Muscle layer of duodenum (tissue), 2 donors: ENCODE data around the gene AKIRIN1.
"Not testable (repeated sequence)": the region's sequence is repeated elsewhere in the genome, so short reads cannot be mapped to it uniquely, and the experiment has no call there.

Source experiments
- H3K27ac ChIP-seq: one replicate; pipeline ENCODE4 v1.7.0; 2013; ENCODE audit warnings: mild to moderate bottlenecking, low read length
- H3K27me3 ChIP-seq: one replicate; pipeline ENCODE4 v1.7.0; 2013; ENCODE audit warnings: low read depth, mild to moderate bottlenecking, control low read depth, low read length
- H3K36me3 ChIP-seq, 2 donors: one replicate each; pipeline ENCODE4 v1.7.0; 2013; ENCODE audit warnings: low read length in 2 of 2, control low read depth in 1 of 2, mild to moderate bottlenecking in 1 of 2; ENCODE audit not compliant: insufficient read depth in 2 of 2, control insufficient read depth in 1 of 2
- H3K4me1 ChIP-seq, 2 donors: one replicate each; pipeline ENCODE4 v1.7.0; 2013; ENCODE audit warnings: low read length in 2 of 2, mild to moderate bottlenecking in 2 of 2, control low read depth in 1 of 2, moderate library complexity in 1 of 2; ENCODE audit not compliant: insufficient read depth in 2 of 2, control insufficient read depth in 1 of 2
- H3K4me3 ChIP-seq, 2 donors: one replicate each; pipeline ENCODE4 v1.7.0; 2013; ENCODE audit warnings: low read length in 2 of 2, low read depth in 1 of 2, mild to moderate bottlenecking in 1 of 2
- H3K9me3 ChIP-seq, 2 donors: one replicate each; pipeline ENCODE4 v1.7.0; 2013; ENCODE audit warnings: low read length in 2 of 2, control low read depth in 1 of 2, mild to moderate bottlenecking in 1 of 2; ENCODE audit not compliant: control insufficient read depth in 1 of 2
- donor health status: healthy.

The AKIRIN1 gene, protein sequence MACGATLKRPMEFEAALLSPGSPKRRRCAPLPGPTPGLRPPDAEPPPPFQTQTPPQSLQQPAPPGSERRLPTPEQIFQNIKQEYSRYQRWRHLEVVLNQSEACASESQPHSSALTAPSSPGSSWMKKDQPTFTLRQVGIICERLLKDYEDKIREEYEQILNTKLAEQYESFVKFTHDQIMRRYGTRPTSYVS

DNA sequence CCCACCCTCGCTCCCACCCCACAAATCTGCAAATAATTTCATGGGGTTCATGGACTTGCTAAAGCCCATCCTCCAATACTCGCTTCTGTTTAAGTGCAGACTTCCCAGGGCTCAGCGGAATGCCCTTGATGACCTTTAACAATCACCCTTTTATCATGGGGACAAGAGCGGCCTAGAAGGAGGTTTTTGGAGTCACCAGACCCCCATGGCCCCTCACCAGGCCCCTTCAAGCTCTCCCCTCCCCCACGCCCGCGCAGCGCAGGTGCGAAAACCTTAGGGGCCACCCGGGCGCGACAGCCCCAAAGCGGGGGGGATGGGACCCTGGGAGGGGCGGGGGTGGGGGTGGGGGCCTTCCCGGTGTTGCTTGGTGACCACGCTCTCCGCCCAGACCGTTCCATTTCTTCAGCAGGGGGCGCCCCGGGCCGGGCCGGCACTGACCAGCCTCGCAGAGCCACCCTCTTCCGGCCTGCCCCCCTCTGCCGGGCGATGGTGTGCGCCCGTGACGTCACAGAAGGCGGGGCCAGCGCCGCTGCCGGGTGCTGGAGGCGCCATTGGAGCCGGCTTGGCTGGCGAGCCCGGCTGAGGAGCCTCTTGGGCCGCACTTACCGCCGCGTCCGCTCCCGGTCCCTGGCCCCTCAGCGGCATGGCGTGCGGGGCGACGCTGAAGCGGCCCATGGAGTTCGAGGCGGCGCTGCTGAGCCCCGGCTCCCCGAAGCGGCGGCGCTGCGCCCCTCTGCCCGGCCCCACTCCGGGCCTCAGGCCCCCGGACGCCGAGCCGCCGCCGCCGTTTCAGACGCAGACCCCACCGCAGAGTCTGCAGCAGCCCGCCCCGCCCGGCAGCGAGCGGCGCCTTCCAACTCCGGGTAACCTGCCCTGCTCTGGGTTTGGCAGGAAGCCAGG, at the start of gene AKIRIN1:
Gene AKIRIN1 (plus strand): TSS at position 539 of the 900 bp plus-strand sequence. CDS start 105 bp downstream, at position 644.
- H3K4me1 ChIP-seq, result peaks cover 10 to 18% of the 10 kb centered on the region in 2 donors
- peak within 1 kb of the TSS; percentile 87 for H3K4me3 ChIP-seq
- H3K9me3 ChIP-seq, result no peaks in the 10 kb centered on the region
- H3K27me3 ChIP-seq, result no peaks in the 10 kb centered on the region
- H3K27ac ChIP-seq, result peak within 1 kb of the TSS; percentile 86
- peaks cover 3 to 4% of the 10 kb centered on the region in 2 donors for H3K36me3 ChIP-seq

DNA sequence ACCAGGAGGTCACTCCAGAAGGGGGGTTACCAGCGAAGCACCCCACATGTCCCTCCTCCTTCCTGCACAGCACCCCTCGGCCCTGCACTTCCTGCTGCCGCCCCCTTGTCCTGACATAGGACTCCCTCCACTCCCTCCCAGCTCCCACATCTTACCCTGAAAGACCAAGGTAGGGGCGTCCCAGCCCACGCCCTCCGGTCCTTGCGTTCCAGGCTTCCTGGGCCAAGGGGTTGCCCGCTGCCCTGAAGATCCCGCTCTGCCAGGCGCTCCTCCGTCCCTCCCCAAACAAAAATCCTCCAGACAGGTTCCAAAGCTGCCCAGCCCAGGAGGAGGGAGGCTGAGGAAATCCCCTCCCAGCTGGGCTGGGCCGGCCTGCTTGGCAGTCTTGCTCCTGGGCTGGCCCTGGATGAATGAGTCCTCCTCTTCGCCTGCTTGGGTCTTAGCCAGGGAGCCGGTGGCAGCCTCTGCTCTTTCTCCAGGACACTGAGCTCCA, 49.5 kb upstream of the AKIRIN1 start, which contains the start of gene RHBDL2:
Gene RHBDL2 (minus strand): TSS at position 304 of the 493 bp plus-strand sequence. CDS start 22,618 bp downstream, outside the sequence.
- H3K4me3 ChIP-seq, result peak within 1 kb of the TSS; percentile 52 to 66
- no peak within 1 kb of the TSS for H3K27ac ChIP-seq
- H3K4me1 ChIP-seq, result peaks cover 3 to 4% of the 10 kb centered on the region in 2 donors
- H3K36me3 ChIP-seq, result no peaks in the 10 kb centered on the region
- no peaks in the 10 kb centered on the region for H3K27me3 ChIP-seq
- no peaks in the 10 kb centered on the region for H3K9me3 ChIP-seq

DNA sequence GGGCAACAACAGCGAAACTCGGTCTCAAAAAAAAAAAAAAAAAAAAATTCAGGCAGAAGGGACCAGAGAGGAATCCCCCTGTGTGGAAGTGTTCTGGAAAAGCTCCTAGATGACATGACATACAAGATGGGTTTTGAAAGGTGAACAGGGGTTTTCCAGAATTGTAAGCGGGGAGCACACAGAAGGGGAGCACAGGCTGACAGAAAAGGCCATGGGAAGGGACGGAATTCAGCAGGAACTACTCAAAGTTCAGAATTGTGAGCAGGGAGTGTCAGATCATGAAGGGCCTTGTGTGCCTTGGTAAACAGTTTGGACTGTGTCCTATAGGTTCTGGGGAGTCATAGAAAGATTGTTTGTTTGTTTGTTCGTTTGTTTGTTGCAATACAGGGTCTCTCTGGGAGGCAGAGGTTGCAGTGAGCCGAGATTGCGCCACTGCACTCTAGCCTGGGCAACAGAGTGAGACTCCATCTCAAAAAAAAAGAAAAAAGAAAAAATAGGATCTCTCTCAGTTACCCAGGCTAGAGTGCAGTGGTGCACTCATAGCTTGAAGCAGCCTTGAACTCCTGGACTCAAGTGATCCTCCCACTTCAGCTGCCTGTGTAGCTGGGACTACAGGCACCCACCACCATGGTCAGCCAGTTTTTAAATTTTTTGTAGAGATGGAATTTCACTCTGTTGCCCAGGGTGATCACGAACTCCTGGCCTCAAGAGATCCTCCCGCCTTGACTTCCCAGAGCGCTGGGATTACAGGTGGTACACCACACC, 48.2 kb upstream of the AKIRIN1 start:
- Histone ChIP-seq H3K36me3 (no peaks in the 10 kb centered on the region), H3K27ac (no peak overlapping the region), H3K27me3 (no peaks in the 10 kb centered on the region), H3K4me1 (peaks cover 3 to 4% of the 10 kb centered on the region in 2 donors), H3K4me3 (no peak overlapping the region), H3K9me3 (no peaks in the 10 kb centered on the region)

DNA sequence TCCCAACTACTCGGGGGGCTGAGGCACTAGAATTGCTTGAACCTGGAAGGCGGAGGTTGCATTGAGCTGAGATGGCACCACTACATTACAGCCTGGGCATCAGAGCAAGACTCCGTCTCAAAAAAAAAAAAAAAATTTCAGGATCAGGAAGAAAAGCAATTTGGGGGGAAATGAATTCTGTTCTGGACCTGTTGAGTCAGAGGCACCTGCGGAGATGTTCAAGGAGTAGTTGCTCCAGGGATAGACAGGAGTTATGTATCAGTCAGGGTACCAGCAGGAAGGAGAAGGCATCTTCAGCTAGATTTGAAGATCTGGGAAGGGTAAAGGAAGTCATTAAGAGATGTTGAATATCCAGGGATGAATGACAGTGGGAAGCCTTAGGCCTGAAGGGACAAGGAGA, 46.5 kb upstream of the AKIRIN1 start:
- Histone ChIP-seq H3K9me3 (no peaks in the 10 kb centered on the region), H3K27ac (no peak overlapping the region), H3K36me3 (no peaks in the 10 kb centered on the region), H3K27me3 (no peaks in the 10 kb centered on the region), H3K4me1 (peaks cover 3 to 4% of the 10 kb centered on the region in 2 donors), H3K4me3 (no peak overlapping the region)

DNA sequence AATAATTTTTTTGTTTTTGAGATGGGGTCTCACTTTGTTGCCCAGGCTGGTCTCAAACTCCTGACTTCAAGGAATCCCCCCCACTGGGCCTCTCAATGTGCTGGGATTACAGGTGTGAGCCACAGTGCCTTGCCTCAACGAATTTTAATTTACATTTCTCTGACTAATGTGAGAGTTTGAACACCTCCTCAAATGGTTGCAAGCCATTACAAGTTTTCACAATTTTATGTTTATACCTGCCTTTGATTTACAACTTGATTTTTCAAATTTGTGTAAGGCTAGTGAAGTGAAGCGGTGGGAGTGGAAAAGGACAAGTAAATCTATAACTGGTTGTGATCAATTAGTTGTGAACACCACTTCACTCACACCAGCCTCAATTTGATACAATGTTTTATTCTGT, 40.5 kb upstream of the AKIRIN1 start:
- no peaks in the 10 kb centered on the region for H3K9me3 ChIP-seq
- H3K4me1 ChIP-seq, result no peaks in the 10 kb centered on the region
- H3K27ac ChIP-seq, result no peak overlapping the region
- no peak overlapping the region for H3K4me3 ChIP-seq
- H3K27me3 ChIP-seq, result no peaks in the 10 kb centered on the region
- H3K36me3 ChIP-seq, result no peaks in the 10 kb centered on the region

DNA sequence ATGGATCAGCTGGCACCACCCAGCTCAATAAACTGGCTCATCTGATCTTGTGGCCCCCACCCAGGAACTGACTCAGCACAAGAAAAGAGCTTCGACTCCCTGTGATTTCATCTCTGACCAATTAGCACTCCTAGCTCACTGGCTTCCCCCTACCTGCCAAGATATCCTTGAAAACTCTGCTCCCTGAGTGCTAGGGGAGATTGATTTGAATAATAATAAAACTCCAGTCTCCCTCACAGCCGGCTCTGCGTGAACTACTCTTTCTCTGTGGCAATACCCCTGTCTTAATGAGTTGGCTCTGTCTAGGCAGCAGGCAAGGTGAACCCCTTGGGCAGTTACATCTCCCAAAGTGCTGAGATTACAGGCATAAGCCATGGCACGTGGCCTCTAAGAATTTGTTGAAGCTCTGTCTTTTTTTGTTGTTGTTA, 37.6 kb upstream of the AKIRIN1 start:
- no peaks in the 10 kb centered on the region for H3K9me3 ChIP-seq
- H3K4me1 ChIP-seq, result no peaks in the 10 kb centered on the region
- H3K4me3 ChIP-seq, result no peak overlapping the region
- no peaks in the 10 kb centered on the region for H3K36me3 ChIP-seq
- no peak overlapping the region for H3K27ac ChIP-seq
- no peaks in the 10 kb centered on the region for H3K27me3 ChIP-seq

DNA sequence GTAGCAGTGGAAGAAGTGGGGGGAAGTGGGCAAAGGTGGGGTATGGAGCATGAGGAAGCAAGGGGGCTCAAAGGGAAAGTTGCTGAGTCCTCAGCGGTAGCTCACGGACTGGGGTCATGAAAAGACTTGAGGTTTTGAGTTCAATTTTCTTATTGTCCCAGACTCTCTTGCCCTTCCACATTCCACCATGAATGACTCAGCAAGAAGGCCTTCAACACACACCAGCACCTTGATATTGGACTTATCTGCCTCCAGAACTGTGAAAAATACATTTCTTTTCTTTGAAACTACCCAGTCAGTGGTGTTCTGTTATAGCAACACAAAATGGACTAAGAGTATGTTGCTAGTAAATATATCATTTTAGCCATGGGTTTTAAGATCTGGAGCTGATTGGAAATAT, 32.1 kb upstream of the AKIRIN1 start:
- Histone ChIP-seq H3K4me3 (no peak overlapping the region), H3K4me1 (no peaks in the 10 kb centered on the region), H3K9me3 (no peaks in the 10 kb centered on the region), H3K27me3 (no peaks in the 10 kb centered on the region), H3K27ac (no peak overlapping the region), H3K36me3 (no peaks in the 10 kb centered on the region)

DNA sequence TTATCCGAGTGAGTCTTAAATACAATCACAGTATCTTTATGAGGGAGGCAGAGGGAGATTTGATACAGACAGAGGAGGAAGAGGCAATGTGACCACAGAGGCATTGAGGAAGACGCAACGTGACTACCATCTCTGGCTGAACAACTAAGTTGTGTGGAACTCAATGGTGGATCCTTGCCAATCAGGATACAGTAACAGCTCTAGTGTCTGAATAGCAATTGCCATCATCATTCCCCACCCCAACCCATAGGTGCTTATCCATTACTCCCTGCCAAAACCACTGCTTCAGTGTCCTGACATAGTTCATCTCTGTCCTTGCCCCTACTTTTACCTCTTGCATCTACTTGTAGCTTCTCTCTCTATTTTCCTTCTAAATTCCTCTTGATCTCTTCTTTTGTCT, 29.0 kb upstream of the AKIRIN1 start:
- Histone ChIP-seq H3K27ac (no peak overlapping the region), H3K9me3 (no peaks in the 10 kb centered on the region), H3K27me3 (no peaks in the 10 kb centered on the region), H3K36me3 (no peaks in the 10 kb centered on the region), H3K4me3 (no peak overlapping the region), H3K4me1 (no peaks in the 10 kb centered on the region)

DNA sequence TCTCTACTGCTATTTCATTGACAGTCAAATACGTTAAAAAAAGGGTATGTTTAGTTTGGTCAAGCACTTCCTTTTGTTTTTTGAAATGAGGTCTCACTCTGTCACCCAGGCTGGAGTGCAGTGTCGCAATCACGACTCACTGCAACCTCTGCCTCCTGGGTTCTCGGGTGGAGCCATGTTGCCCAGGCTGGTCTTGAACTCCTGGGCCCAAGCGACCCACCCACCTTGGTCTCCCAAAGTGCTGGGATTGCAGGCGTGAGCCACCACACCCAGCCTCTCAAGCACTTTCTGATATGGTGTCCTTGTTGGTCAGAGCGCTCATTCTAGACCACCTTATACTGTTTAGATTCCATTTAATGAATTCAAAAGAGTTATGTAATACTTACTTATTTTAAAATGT, 28.5 kb upstream of the AKIRIN1 start:
- Histone ChIP-seq H3K4me3 (no peak overlapping the region), H3K36me3 (no peaks in the 10 kb centered on the region), H3K4me1 (no peaks in the 10 kb centered on the region), H3K27me3 (no peaks in the 10 kb centered on the region), H3K27ac (no peak overlapping the region), H3K9me3 (no peaks in the 10 kb centered on the region)

DNA sequence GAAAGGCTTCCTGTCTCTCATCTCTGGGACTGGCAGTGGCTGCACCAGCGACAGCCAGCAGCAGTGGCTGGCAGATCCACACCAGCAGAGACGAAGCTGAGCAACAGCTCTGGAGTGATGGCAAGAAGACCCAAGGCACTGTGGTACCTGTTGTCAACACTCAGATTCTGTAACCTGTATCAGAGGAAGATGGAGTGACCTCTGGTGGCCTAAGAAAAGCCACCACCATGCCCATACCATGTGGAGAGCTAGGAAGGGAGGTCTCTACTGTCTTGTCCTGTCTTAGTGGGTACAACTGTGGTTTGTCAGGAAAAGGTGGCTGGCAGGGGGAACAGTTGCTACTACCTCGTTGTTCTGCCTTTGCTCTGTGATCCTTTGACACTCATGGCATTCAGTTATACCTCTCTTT, 26.9 kb upstream of the AKIRIN1 start:
- H3K27me3 ChIP-seq, result no peaks in the 10 kb centered on the region
- no peaks in the 10 kb centered on the region for H3K9me3 ChIP-seq
- no peak overlapping the region for H3K4me3 ChIP-seq
- no peaks in the 10 kb centered on the region for H3K4me1 ChIP-seq
- no peak overlapping the region for H3K27ac ChIP-seq
- H3K36me3 ChIP-seq, result no peaks in the 10 kb centered on the region

DNA sequence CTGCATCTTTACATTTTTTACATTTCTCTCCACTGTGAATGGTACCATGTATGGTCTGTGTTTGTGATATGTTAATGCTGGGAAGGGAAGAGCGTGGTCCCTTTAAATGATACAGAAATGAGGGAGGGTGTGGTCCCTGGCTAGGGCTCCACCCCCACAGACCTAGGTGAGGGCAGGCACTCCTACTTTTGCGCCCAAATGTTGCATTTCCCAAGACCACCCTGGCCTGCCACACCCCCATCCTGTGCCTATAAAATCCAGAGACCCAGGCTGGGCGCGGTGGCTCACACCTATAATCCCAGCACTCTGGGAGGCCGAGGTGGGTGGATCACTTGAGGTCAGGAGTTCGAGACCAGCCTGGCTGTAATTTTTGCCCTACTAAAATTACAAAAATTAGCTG, 17.9 kb upstream of the AKIRIN1 start:
- not testable (repeated sequence) for H3K4me3 ChIP-seq, H3K27ac ChIP-seq, H3K27me3 ChIP-seq, H3K4me1 ChIP-seq, H3K36me3 ChIP-seq, H3K9me3 ChIP-seq
